GM18873 (cell line): ENCODE results near the gene PXYLP1.

ENCODE experiments used
- ATAC-seq: cut with Tn5 transposase; IDR thresholded peaks from one replicate; pipeline ENCODE4 v1.9.1; 2021; ENCODE audit warnings: mild to moderate bottlenecking, moderate library complexity, moderate number of reproducible peaks; ENCODE audit not compliant: unreplicated experiment, low FRiP score

The PXYLP1 gene

GRCh38 chr3:141337523-141337854 lies 105.9 kb downstream of the PXYLP1 start:
- ATAC-seq, result no peak

- ATAC-seq, result no peak
These were observed 106.4 kb downstream of the PXYLP1 start for GRCh38 chr3:141337991-141338390.

- ATAC-seq, result no peak
These were observed 107.3 kb downstream of the PXYLP1 start for GRCh38 chr3:141338881-141339280.

- no peak for ATAC-seq
These were observed 109.9 kb downstream of the PXYLP1 start for GRCh38 chr3:141341536-141341935.

- no peak for ATAC-seq
These were observed 110.8 kb downstream of the PXYLP1 start for GRCh38 chr3:141342386-141342785.

GRCh38 chr3:141343077-141343476 lies 111.5 kb downstream of the PXYLP1 start:
- ATAC-seq, result no peak

- no peak for ATAC-seq
These were observed 112.2 kb downstream of the PXYLP1 start for GRCh38 chr3:141343865-141344271.
